K562 (cell line): ENCODE measurements around the gene DRD1. TPM values are rescaled to one million over a fixed set of nuclear protein-coding genes. Genes with fewer than 3 reads are reported as not detected.
A peak's percentile ranks its signal among the peaks of the same experiment; 100 is the strongest.

Experiments used
- ATAC-seq: fragments of 200-7000 bp; cut with Tn5 transposase; 3 replicates; pipeline ENCODE4 v1.9.1; 2020; ENCODE audit warnings: moderate library complexity
- BruUV-seq: library from RNA; stranded (reverse); fragments of 400-500 nt; replicated peaks from 2 replicates; lab custom pipeline; 2021; lab: Mats Ljungman, UMichigan
- CTCF ChIA-PET: fragments of 300-600 bp; formaldehyde crosslinking; extraction: SDS; loops from one replicate; lab custom pipeline; 2021; ENCODE audit warnings: low intra/inter-chr PET ratio; lab: Yijun Ruan, JAX
- POLR2A ChIA-PET: fragments of 300-600, 350-650 bp; sonication (Branson Sonifier 250); formaldehyde crosslinking; extraction: SDS; loops from one replicate; lab custom pipeline; 2021; ENCODE audit warnings: antibody characterized with exemption, inconsistent platforms; lab: Yijun Ruan, JAX
- DNase-seq, 4 experiments: peaks; one replicate each; pipeline versions ENCODE4 v3.0.0 to v3.0.0-alpha.2; 2011 to 2018; ENCODE audit warnings: low spot score in 3 of 4, mixed read lengths in 3 of 4; ENCODE audit errors: extremely low read depth in 1 of 4
- FAIRE-seq: peaks from 2 replicates; lab custom pipeline; 2011; peaks lifted over from hg19 to GRCh38; lab: Jason Lieb, UNC
- H2AFZ ChIP-seq: 2 replicates; pipeline ENCODE4 v1.6.0; 2011; ENCODE audit warnings: low read depth, low read length, control low read depth, inconsistent platforms
- H3K27ac ChIP-seq: fragments of 200-600 bp; 3 replicates; pipeline ENCODE4 v1.8.0; 2011; ENCODE audit warnings: low read depth, mild to moderate bottlenecking, control low read depth, inconsistent platforms, low read length, moderate library complexity, mixed read lengths; ENCODE audit errors: extremely low read depth
- H3K27me3 ChIP-seq, 2 experiments: fragments of 300-600 bp in 1 of 2; 2 replicates in 1 of 2; 3 replicates in 1 of 2; pipeline versions ENCODE4 v1.6.0 to v1.8.0; 2011; ENCODE audit warnings: inconsistent platforms in 2 of 2, low read length in 2 of 2, mild to moderate bottlenecking in 1 of 2, mixed read lengths in 1 of 2, moderate library complexity in 1 of 2; ENCODE audit not compliant: control insufficient read depth in 2 of 2, insufficient read depth in 2 of 2
- H3K36me3 ChIP-seq: fragments of 300-600 bp; 3 replicates; pipeline ENCODE4 v1.8.0; 2011; ENCODE audit warnings: mild to moderate bottlenecking, low read length, inconsistent platforms; ENCODE audit not compliant: control insufficient read depth, insufficient read depth
- H3K4me1 ChIP-seq, 2 experiments: fragments of 200-600 bp in 1 of 2; replicated peaks in 1 of 2; 2 replicates in 1 of 2; 3 replicates in 1 of 2; pipeline versions ENCODE4 v1.5.1 to v1.8.0; 2011; ENCODE audit warnings: inconsistent platforms in 2 of 2, low read length in 2 of 2, mild to moderate bottlenecking in 1 of 2, mixed read lengths in 1 of 2, moderate library complexity in 1 of 2; ENCODE audit not compliant: control insufficient read depth in 2 of 2, insufficient read depth in 2 of 2
- H3K4me2 ChIP-seq: 2 replicates; pipeline ENCODE4 v1.6.1; 2011; ENCODE audit warnings: low read length, control low read depth, inconsistent platforms, mixed read lengths; ENCODE audit not compliant: insufficient read depth
- H3K4me3 ChIP-seq: fragments of 200-600 bp; sonication (generic), shearing (Covaris generic); 2 replicates; pipeline ENCODE4 v1.5.1; 2016; ENCODE audit warnings: control low read depth, inconsistent platforms
- H3K79me2 ChIP-seq: fragments of 200-600 bp; 3 replicates; pipeline ENCODE4 v1.8.0; 2011; ENCODE audit warnings: low read length, inconsistent platforms; ENCODE audit not compliant: control insufficient read depth, insufficient read depth
- H3K9ac ChIP-seq, 2 experiments: 2 replicates each; pipeline versions ENCODE4 v1.6.0 to v1.6.1; 2011; ENCODE audit warnings: low read depth in 2 of 2, low read length in 2 of 2, control low read depth in 1 of 2, inconsistent platforms in 1 of 2, mild to moderate bottlenecking in 1 of 2, mixed read lengths in 1 of 2; ENCODE audit not compliant: insufficient read depth in 1 of 2
- H3K9me1 ChIP-seq: one replicate; pipeline ENCODE4 v1.6.0; 2011; ENCODE audit warnings: inconsistent platforms, mild to moderate bottlenecking, low read length, moderate library complexity; ENCODE audit not compliant: control insufficient read depth, insufficient read depth
- H3K9me3 ChIP-seq: replicated peaks from 2 replicates; pipeline ENCODE4 v1.5.1; 2011; ENCODE audit warnings: low read depth, low read length, inconsistent platforms; ENCODE audit not compliant: control insufficient read depth, insufficient read depth
- H4K20me1 ChIP-seq: replicated peaks from 2 replicates; pipeline ENCODE4 v1.6.1; 2011; ENCODE audit warnings: low read length, inconsistent platforms, mixed read lengths; ENCODE audit not compliant: control insufficient read depth, insufficient read depth
- CHD2 ChIP-seq: IDR thresholded peaks from 2 replicates; pipeline ENCODE4 v1.6.1; 2011; ENCODE audit warnings: low read depth, low read length
- NONO ChIP-seq, 2 experiments: fragments of 200-400 bp in 1 of 2; fragments of 450-650 bp in 1 of 2; formaldehyde crosslinking in 1 of 2; IDR thresholded peaks; 2 replicates each; pipeline ENCODE4 v1.6.1; 2017; ENCODE audit warnings: low read depth in 2 of 2, mild to moderate bottlenecking in 2 of 2, moderate library complexity in 2 of 2, low read length in 1 of 2
- PML ChIP-seq: IDR thresholded peaks from 2 replicates; pipeline ENCODE4 v1.6.1; 2012; ENCODE audit warnings: low read length, inconsistent platforms
- RBM25 ChIP-seq: fragments of 200-400 bp; formaldehyde crosslinking; IDR thresholded peaks from 2 replicates; pipeline ENCODE4 v1.6.1; 2018; ENCODE audit warnings: low read length, low read depth, moderate library complexity; ENCODE audit not compliant: severe bottlenecking
- ZFP1 ChIP-seq: fragments of 450-650 bp; formaldehyde crosslinking; IDR thresholded peaks from 2 replicates; pipeline ENCODE4 v1.4.0; 2020; ENCODE audit warnings: mild to moderate bottlenecking, mixed read lengths
- WGBS: fragments of 100-300 bp; shearing (Covaris generic); methylation state at CpG from one replicate; pipeline ENCODE4 v1.1.6; 2016; ENCODE audit warnings: low coverage, mixed read lengths; ENCODE audit not compliant: insufficient coverage; ENCODE audit errors: missing lambda C conversion rate; 5-methylcytosine and 5-hydroxymethylcytosine counted together
- in situ Hi-C: fragments of 300-500 bp; cut with MboI; formaldehyde crosslinking; loops from 4 replicates; pipeline ENCODE4 v1.15.0; 2018; ENCODE audit warnings: inconsistent platforms, mixed read lengths
- intact Hi-C: fragments of 100-400 bp; cut with micrococcal nuclease; formaldehyde crosslinking; loops from 2 replicates; pipeline ENCODE4 v1.14.2; 2022
- polyA plus RNA-seq, 8 experiments: library from polyadenylated mRNA; depleted of rRNA in 4 of 8; stranded (reverse) in 5 of 8; unstranded in 3 of 8; fragments of >200 nt; fragmentation: Nextera tagmentation in 2 of 8; fragmentation: Illumina TruSeq in 1 of 8; extraction: Ambion mirVana in 2 of 8; extraction: Trizol in 1 of 8; gene quantifications; 2 replicates each; pipeline versions ENCODE4 v1.2.1 to v1.2.3, GENCODE V29; 2011 to 2014; ENCODE audit warnings: inconsistent platforms in 1 of 8, missing spikeins in 1 of 8
- total RNA-seq, 7 experiments: library from RNA; depleted of rRNA in 6 of 7; stranded (reverse); fragments of >200 nt in 6 of 7; fragmentation: Illumina TruSeq in 2 of 7; extraction: Trizol in 2 of 7; gene quantifications; 2 replicates each; pipeline versions ENCODE4 v1.2.1 to v1.2.3, GENCODE V29; 2011 to 2021; ENCODE audit warnings: low replicate concordance in 1 of 7

Gene DRD1
- total and polyA plus RNA-seq, 9 of the 15 experiments (the other 6 are each of a cell fraction or from before 2014, with no cell fraction given), result not detected

DNA sequence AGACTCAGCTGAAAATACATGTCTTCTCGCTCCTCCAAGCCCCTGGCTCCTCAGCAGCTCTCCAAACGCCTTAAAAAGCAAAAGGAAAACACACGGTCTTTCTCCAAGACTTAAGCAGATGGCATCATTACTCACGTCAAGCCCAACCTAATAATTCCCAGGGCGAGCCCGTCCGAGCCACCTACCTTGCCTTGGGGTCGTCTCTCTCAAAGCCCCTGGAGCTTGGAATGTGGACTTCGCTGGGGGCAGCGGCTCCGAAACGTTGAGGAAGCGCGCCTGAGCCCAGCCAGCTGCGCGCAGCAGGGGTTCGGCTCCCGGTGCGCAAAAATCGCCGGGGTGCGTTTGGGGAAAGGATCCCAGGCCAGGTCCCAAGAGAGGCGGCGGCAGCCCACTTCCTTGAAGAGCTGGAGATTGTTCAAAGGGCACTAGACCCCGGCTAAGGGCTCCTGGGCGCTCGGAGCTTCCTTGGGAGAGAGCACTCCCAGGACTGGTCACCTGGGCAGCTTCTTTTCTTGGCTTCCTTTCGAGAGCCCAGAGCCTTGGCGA lies 395 bp downstream of the DRD1 start (continued):
- no peak for TF ChIP-seq NONO (IDR thresholded peaks at IDR 0.05; ENCODE audit: low read depth in 2 of 2, low read length in 1 of 2)
- TF ChIP-seq, all 486 proteins: peak for 0

DNA sequence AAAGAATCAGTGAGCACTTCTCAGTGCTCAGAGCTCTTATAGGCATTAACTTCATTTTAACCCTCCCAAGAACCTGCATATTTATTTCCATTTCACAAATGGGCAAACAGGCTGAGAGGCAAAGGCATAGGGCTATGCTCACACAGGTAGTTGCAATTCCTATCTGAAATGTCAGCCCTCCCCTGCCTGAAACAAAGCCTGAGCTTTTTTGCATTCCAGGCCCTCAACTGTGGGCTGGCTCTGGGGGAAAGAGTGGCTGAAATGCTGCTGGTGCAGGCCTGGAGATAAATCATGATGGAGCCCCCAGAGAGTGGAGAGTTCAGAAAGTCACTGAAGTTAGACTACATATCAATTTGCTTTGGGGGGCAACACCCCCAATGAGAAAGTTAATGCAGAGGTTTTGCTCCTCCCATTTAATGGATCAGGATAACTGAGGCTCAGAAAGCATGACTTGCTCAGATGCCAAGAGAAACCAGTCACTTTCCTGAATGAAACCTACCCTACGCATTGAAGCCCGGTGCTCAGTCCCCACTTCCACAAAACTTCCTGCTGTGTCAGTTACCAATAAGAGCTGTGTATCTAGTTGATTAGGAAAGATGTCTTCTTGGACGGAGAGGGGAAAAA lies 5.6 kb downstream of the DRD1 start:
- 7% methylated on average over 3 of the region's 3 CpGs for WGBS
- Histone ChIP-seq H3K27me3 (peaks cover 9 to 24% of the 10 kb centered on the region in 2 experiments; a peak in 4 of 5 replicates), H3K9me1 (no peaks in the 10 kb centered on the region), H3K36me3 (no peaks in the 10 kb centered on the region), H3K4me3 (no peak overlapping the region), H4K20me1 (no peaks in the 10 kb centered on the region; the same call in 1 of the 2 replicates), H3K79me2 (no peaks in the 10 kb centered on the region), H3K4me2 (no peak overlapping the region), H2AFZ (no peak overlapping the region), H3K9me3 (no peaks in the 10 kb centered on the region), H3K9ac (no peak overlapping the region), H3K27ac (no peak overlapping the region), H3K4me1 (no peaks in the 10 kb centered on the region)
- ATAC-seq (no peak), DNase-seq (no peak), FAIRE-seq (no peak)
- peak; percentile 81 for TF ChIP-seq RBM25
- no peak for TF ChIP-seq CHD2
- TF ChIP-seq PML, result no peak
- no peak for TF ChIP-seq ZFP1 (CRISPR knock-in tag)
- BruUV-seq, result no TSS peak
- CTCF ChIA-PET, result no interaction called here
- intact Hi-C loops (no loop called here), in situ Hi-C loops (no loop called here)
- POLR2A ChIA-PET, result no interaction called here
